ENCODE results near the gene TEF. TPM values are rescaled to one million over a fixed set of nuclear protein-coding genes. Genes with fewer than 3 reads are reported as not detected.

Gene TEF
- total and polyA plus RNA-seq, 4 donors, result 5.7 to 16.2 (median 10.2) TPM

Small RNAs within 50 kb of the gene (small RNA-seq; reads per million reads assigned to genes)
- gene RNU6-495P, result not detected

Other genes starting within 250 kb of the TEF start
- 10 to 100 TPM; 11.9 to 17.4 TPM for gene L3MBTL2, start 176.6 kb upstream of the TEF start, total RNA-seq
- 10 to 100 TPM in 1 of 2 donors, 1 to 10 TPM in 1; 8.7 to 12.7 TPM for gene L3MBTL2, start 176.6 kb upstream of the TEF start, polyA plus RNA-seq
- gene CHADL, start 141.0 kb upstream of the TEF start, total RNA-seq, result 1 to 10 TPM in 1 of 2 donors, under 1 TPM in 1; 0.51 to 1.0 TPM
- gene CHADL, start 141.0 kb upstream of the TEF start, polyA plus RNA-seq, result under 1 TPM; 0.55 to 0.68 TPM
- gene RANGAP1, start 95.8 kb upstream of the TEF start, total RNA-seq, result 10 to 100 TPM; 29.4 to 40.3 TPM
- 10 to 100 TPM; 12.0 to 37.2 TPM for gene RANGAP1, start 95.8 kb upstream of the TEF start, polyA plus RNA-seq
- 10 to 100 TPM; 22.0 to 50.2 TPM for gene ZC3H7B, start 80.4 kb upstream of the TEF start, total RNA-seq
- gene ZC3H7B, start 80.4 kb upstream of the TEF start, polyA plus RNA-seq, result 10 to 100 TPM in 1 of 2 donors, 1 to 10 TPM in 1; 6.6 to 30.2 TPM
- 10 to 100 TPM; 11.6 to 17.1 TPM for gene TOB2, start 64.9 kb downstream of the TEF start, total RNA-seq
- 10 to 100 TPM in 1 of 2 donors, 1 to 10 TPM in 1; 9.8 to 12.9 TPM for gene TOB2, start 64.9 kb downstream of the TEF start, polyA plus RNA-seq
- gene PHF5A, start 86.8 kb downstream of the TEF start, total RNA-seq, result 10 to 100 TPM; 27.3 to 31.7 TPM
- 10 to 100 TPM; 15.8 to 19.1 TPM for gene PHF5A, start 86.8 kb downstream of the TEF start, polyA plus RNA-seq
- 10 to 100 TPM; 62.8 to 75.1 TPM for gene ACO2, start 87.2 kb downstream of the TEF start, total RNA-seq
- gene ACO2, start 87.2 kb downstream of the TEF start, polyA plus RNA-seq, result 10 to 100 TPM; 45.3 to 76.1 TPM
- gene POLR3H, start 162.5 kb downstream of the TEF start, total RNA-seq, result 10 to 100 TPM; 11.7 to 21.9 TPM
- 10 to 100 TPM; 32.2 to 37.7 TPM for gene POLR3H, start 162.5 kb downstream of the TEF start, polyA plus RNA-seq
- under 1 TPM; 0.17 to 0.33 TPM for gene CSDC2, start 179.1 kb downstream of the TEF start, total RNA-seq
- gene CSDC2, start 179.1 kb downstream of the TEF start, polyA plus RNA-seq, result 10 to 100 TPM in 1 of 2 donors, under 1 TPM in 1; 0.42 to 12.2 TPM
- 10 to 100 TPM; 24.9 to 30.1 TPM for gene PMM1, start 207.9 kb downstream of the TEF start, total RNA-seq
- 10 to 100 TPM; 35.1 to 50.2 TPM for gene PMM1, start 207.9 kb downstream of the TEF start, polyA plus RNA-seq
- 10 to 100 TPM; 16.4 to 46.9 TPM for gene DESI1, start 239.1 kb downstream of the TEF start, total RNA-seq
- 100 to 1,000 TPM in 1 of 2 donors, 10 to 100 TPM in 1; 34.3 to 102 TPM for gene DESI1, start 239.1 kb downstream of the TEF start, polyA plus RNA-seq
- gene XRCC6, start 239.4 kb downstream of the TEF start, total RNA-seq, result 100 to 1,000 TPM; 104 to 148 TPM
- gene XRCC6, start 239.4 kb downstream of the TEF start, polyA plus RNA-seq, result 10 to 100 TPM; 81.8 to 87.9 TPM